ENCODE results near the gene VILL.

Gene VILL

DNA sequence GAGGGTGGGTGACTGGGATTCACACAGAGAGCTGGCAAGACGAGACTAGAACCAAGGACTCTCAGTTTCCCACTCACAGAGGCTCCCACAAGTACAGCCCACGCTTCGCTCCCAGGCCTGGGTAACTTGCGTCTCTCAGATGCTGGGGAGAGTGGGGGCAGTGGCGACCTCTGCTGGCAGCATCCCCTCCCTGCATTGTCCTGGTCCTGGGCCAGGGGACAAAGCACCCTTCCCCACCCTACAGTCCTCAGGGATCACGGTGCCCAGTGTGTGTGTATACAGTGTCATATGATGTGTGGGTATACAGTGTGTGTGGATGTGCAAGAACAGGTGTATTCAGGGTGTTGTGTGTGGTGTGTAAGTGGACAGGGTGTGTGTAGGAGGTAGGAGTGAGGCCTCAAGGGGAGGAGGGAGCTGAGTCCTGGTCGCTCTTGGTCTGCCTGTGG, 12.8 kb downstream of the VILL start:
- Histone ChIP-seq H4K5ac (ENCODE audit: low read length) (no peak overlapping the region), H3K23ac (ENCODE audit: low read length) (no peak overlapping the region), H3K9ac (ENCODE audit: low read length) (no peak overlapping the region), H4K8ac (ENCODE audit: low read depth, low read length) (no peak overlapping the region), H3K36me3 (ENCODE audit: control insufficient read depth, insufficient read depth, low read length) (no peaks in the 10 kb centered on the region), H3K4me3 (ENCODE audit: low read length) (no peak overlapping the region), H2BK15ac (replicated peaks; ENCODE audit: low read depth) (no peak overlapping the region), H2BK120ac (ENCODE audit: low read depth, low read length) (no peak overlapping the region), H3K4me2 (ENCODE audit: low read length) (no peak overlapping the region), H2BK5ac (ENCODE audit: low read length) (no peak overlapping the region), H3K4me1 (ENCODE audit: control insufficient read depth, low read depth, low read length) (peaks cover 2% of the 10 kb centered on the region), H3K79me2 (ENCODE audit: control insufficient read depth, insufficient read depth, low read length) (no peaks in the 10 kb centered on the region), H3K18ac (ENCODE audit: low read length) (no peak overlapping the region), H3K56ac (ENCODE audit: low read length) (no peak overlapping the region), H3K27me3 (ENCODE audit: insufficient read depth, low read length, poor library complexity) (no peaks in the 10 kb centered on the region), H2AK5ac (ENCODE audit: low read length) (no peak overlapping the region), H3K79me1 (ENCODE audit: low read length) (no peaks in the 10 kb centered on the region), H3K27ac (ENCODE audit: low read depth, low read length) (no peak overlapping the region), H3K4ac (ENCODE audit: low read depth, low read length) (no peak overlapping the region)
- WGBS (ENCODE audit: extremely low coverage, insufficient coverage, low lambda C conversion rate) = no CpG with 5 or more reads among the region's 7 CpGs
- peak; percentile 71 for DNase-seq

GRCh38 chr3:38003817-38004414, 13.3 kb downstream of the VILL start:
- Histone ChIP-seq H3K79me2 (ENCODE audit: control insufficient read depth, insufficient read depth, low read length) (no peaks in the 10 kb centered on the region), H3K4ac (ENCODE audit: low read depth, low read length) (no peak overlapping the region), H3K4me1 (ENCODE audit: control insufficient read depth, low read depth, low read length) (no peaks in the 10 kb centered on the region), H3K27me3 (ENCODE audit: insufficient read depth, low read length, poor library complexity) (no peaks in the 10 kb centered on the region), H3K56ac (ENCODE audit: low read length) (no peak overlapping the region), H2BK15ac (replicated peaks; ENCODE audit: low read depth) (no peak overlapping the region), H2AK5ac (ENCODE audit: low read length) (no peak overlapping the region), H4K8ac (ENCODE audit: low read depth, low read length) (no peak overlapping the region), H3K27ac (ENCODE audit: low read depth, low read length) (no peak overlapping the region), H2BK5ac (ENCODE audit: low read length) (no peak overlapping the region), H3K9ac (ENCODE audit: low read length) (no peak overlapping the region), H3K18ac (ENCODE audit: low read length) (no peak overlapping the region), H3K79me1 (ENCODE audit: low read length) (no peaks in the 10 kb centered on the region), H3K23ac (ENCODE audit: low read length) (no peak overlapping the region), H3K4me3 (ENCODE audit: low read length) (no peak overlapping the region), H2BK120ac (ENCODE audit: low read depth, low read length) (no peak overlapping the region), H4K5ac (ENCODE audit: low read length) (no peak overlapping the region), H3K4me2 (ENCODE audit: low read length) (no peak overlapping the region), H3K36me3 (ENCODE audit: control insufficient read depth, insufficient read depth, low read length) (no peaks in the 10 kb centered on the region)
- DNase-seq = no peak
- no CpG with 5 or more reads among the region's 11 CpGs for WGBS (ENCODE audit: extremely low coverage, insufficient coverage, low lambda C conversion rate)

DNA sequence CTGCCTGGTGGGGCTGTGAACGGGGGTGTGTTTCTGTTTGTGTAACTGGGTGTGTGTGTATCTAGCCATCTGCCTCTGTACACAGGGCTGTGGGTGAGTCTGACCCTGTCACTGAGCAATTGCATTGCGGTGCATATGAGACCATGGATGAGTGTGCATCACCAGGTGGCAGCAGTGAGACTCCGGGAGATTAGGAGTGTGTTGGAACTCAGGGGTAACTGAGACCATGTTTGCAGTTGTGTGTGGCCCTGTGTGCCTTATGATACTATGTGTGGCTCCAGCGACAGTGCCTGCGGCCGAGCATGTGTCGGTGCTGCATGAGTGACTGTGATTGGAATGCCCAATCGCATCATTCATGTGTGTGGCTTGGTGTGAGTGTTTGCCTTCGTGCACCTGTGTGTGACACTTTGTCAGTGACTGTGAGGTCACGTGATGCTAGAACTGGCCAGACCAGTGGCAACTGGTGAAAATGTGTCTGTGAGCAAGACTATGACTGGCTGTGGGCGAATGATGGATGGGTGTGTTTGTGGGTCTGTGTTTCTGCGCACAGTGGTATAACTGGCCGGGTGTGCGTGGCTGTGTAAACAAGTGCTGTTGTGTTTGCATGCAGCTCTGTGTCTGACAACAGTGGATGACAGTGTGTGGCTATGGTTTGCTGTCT, 14.0 kb downstream of the VILL start:
- no peak overlapping the region for H3K27ac ChIP-seq (ENCODE audit: low read depth, low read length)
- peak; percentile 63 for DNase-seq

DNA sequence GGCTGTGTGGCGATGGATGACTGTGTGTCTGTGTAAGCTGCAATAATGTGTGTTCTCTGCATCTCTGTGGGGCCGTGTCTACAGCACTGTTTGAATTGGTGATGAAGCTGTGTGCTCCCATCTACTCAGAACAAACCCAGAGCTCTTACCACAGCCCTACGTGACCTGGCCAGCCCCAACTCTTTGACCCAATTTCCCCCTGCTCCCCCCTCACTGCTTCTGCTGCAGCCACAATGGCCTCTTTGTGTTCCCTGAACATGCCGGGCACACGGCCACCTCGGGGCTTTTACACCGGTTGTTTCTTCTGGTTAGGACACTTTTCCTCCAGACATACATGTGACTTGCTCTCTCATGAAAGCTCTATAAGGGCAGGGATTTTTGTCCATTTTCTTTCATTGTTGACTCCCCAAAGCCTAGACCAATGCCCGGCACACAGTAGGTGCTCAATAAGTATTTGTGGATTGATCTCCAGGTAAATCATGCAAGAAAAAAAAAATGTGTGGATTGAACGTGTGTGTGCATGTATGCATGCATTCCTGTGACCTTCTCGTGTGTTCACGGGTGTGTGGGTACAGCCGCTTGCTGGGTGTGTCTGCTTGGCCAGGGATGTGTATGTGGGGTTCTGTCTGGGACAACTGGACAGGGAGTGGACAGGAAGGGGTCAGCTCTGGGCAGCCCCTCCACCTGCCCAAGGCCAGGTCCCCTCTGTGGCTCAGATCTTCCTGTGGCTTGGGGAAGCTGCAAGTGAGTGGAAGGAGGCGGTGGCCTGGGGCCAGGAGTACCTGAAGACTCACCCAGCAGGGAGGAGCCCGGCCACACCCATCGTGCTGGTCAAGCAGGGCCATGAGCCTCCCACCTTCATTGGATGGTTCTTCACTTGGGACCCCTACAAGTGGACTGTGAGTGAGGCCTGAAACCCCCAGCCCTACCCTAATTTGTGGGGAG, 14.8 kb downstream of the VILL start:
- DNase-seq = no peak
- H3K4me1 ChIP-seq (ENCODE audit: control insufficient read depth, low read depth, low read length) = no peaks in the 10 kb centered on the region
- H2AK5ac ChIP-seq (ENCODE audit: low read length) = no peak overlapping the region
- H4K8ac ChIP-seq (ENCODE audit: low read depth, low read length) = no peak overlapping the region
- no peak overlapping the region for H4K5ac ChIP-seq (ENCODE audit: low read length)
- H3K27me3 ChIP-seq (ENCODE audit: insufficient read depth, low read length, poor library complexity) = no peaks in the 10 kb centered on the region
- WGBS (ENCODE audit: extremely low coverage, insufficient coverage, low lambda C conversion rate) = no CpG with 5 or more reads among the region's 15 CpGs
- H3K4ac ChIP-seq (ENCODE audit: low read depth, low read length) = no peak overlapping the region
- H3K79me1 ChIP-seq (ENCODE audit: low read length) = no peaks in the 10 kb centered on the region
- no peak overlapping the region for H3K4me2 ChIP-seq (ENCODE audit: low read length)
- no peak overlapping the region for H3K4me3 ChIP-seq (ENCODE audit: low read length)
- no peaks in the 10 kb centered on the region for H3K36me3 ChIP-seq (ENCODE audit: control insufficient read depth, insufficient read depth, low read length)
- H3K9ac ChIP-seq (ENCODE audit: low read length) = no peak overlapping the region
- no peak overlapping the region for H3K56ac ChIP-seq (ENCODE audit: low read length)
- H3K18ac ChIP-seq (ENCODE audit: low read length) = no peak overlapping the region
- H2BK5ac ChIP-seq (ENCODE audit: low read length) = no peak overlapping the region
- no peak overlapping the region for H3K23ac ChIP-seq (ENCODE audit: low read length)
- no peak overlapping the region for H3K27ac ChIP-seq (ENCODE audit: low read depth, low read length)
- no peak overlapping the region for H2BK120ac ChIP-seq (ENCODE audit: low read depth, low read length)
- H2BK15ac ChIP-seq (replicated peaks; ENCODE audit: low read depth) = no peak overlapping the region
- H3K79me2 ChIP-seq (ENCODE audit: control insufficient read depth, insufficient read depth, low read length) = no peaks in the 10 kb centered on the region

More for the DNA sequence above, 14.0 kb downstream of the VILL start:
- Histone ChIP-seq H3K9ac (ENCODE audit: low read length) (no peak overlapping the region), H2BK120ac (ENCODE audit: low read depth, low read length) (no peak overlapping the region), H3K79me1 (ENCODE audit: low read length) (no peaks in the 10 kb centered on the region), H2BK15ac (replicated peaks; ENCODE audit: low read depth) (no peak overlapping the region), H2BK5ac (ENCODE audit: low read length) (no peak overlapping the region), H4K8ac (ENCODE audit: low read depth, low read length) (no peak overlapping the region), H3K23ac (ENCODE audit: low read length) (no peak overlapping the region), H3K4ac (ENCODE audit: low read depth, low read length) (no peak overlapping the region), H3K36me3 (ENCODE audit: control insufficient read depth, insufficient read depth, low read length) (no peaks in the 10 kb centered on the region), H3K79me2 (ENCODE audit: control insufficient read depth, insufficient read depth, low read length) (no peaks in the 10 kb centered on the region), H3K56ac (ENCODE audit: low read length) (no peak overlapping the region), H3K4me3 (ENCODE audit: low read length) (no peak overlapping the region), H3K4me2 (ENCODE audit: low read length) (no peak overlapping the region), H3K4me1 (ENCODE audit: control insufficient read depth, low read depth, low read length) (no peaks in the 10 kb centered on the region), H4K5ac (ENCODE audit: low read length) (no peak overlapping the region), H3K18ac (ENCODE audit: low read length) (no peak overlapping the region), H2AK5ac (ENCODE audit: low read length) (no peak overlapping the region), H3K27me3 (ENCODE audit: insufficient read depth, low read length, poor library complexity) (no peaks in the 10 kb centered on the region)
- no CpG with 5 or more reads among the region's 14 CpGs for WGBS (ENCODE audit: extremely low coverage, insufficient coverage, low lambda C conversion rate)

DNA sequence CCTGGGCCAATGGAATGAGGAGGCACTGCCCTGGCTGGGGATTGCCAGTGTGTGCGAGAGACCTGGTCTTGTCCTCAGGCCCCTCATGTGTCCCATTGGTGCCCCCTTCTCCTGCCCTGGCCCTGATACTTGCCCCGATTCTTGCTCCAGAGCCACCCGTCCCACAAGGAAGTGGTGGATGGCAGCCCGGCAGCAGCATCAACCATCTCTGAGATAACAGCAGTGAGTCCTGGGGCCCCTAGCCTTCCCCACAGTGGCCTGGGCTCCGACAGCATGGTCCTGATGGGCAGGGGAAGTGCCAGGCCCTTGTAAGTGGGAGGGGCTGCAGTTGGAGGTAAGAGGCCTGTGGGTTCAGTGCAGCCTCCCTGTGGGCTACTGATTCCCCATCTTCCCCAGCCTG, 15.4 kb downstream of the VILL start:
- no peak overlapping the region for H3K18ac ChIP-seq (ENCODE audit: low read length)
- H4K5ac ChIP-seq (ENCODE audit: low read length) = no peak overlapping the region
- no peaks in the 10 kb centered on the region for H3K36me3 ChIP-seq (ENCODE audit: control insufficient read depth, insufficient read depth, low read length)
- H3K56ac ChIP-seq (ENCODE audit: low read length) = no peak overlapping the region
- H3K4me3 ChIP-seq (ENCODE audit: low read length) = no peak overlapping the region
- no peak overlapping the region for H3K4me2 ChIP-seq (ENCODE audit: low read length)
- no peak overlapping the region for H2BK15ac ChIP-seq (replicated peaks; ENCODE audit: low read depth)
- H3K27me3 ChIP-seq (ENCODE audit: insufficient read depth, low read length, poor library complexity) = no peaks in the 10 kb centered on the region
- no peak overlapping the region for H2AK5ac ChIP-seq (ENCODE audit: low read length)
- no peak overlapping the region for H2BK5ac ChIP-seq (ENCODE audit: low read length)
- H3K79me1 ChIP-seq (ENCODE audit: low read length) = no peaks in the 10 kb centered on the region
- H3K9ac ChIP-seq (ENCODE audit: low read length) = no peak overlapping the region
- H4K8ac ChIP-seq (ENCODE audit: low read depth, low read length) = no peak overlapping the region
- H3K27ac ChIP-seq (ENCODE audit: low read depth, low read length) = no peak overlapping the region
- H3K4ac ChIP-seq (ENCODE audit: low read depth, low read length) = no peak overlapping the region
- H3K23ac ChIP-seq (ENCODE audit: low read length) = no peak overlapping the region
- DNase-seq = no peak
- no peaks in the 10 kb centered on the region for H3K79me2 ChIP-seq (ENCODE audit: control insufficient read depth, insufficient read depth, low read length)
- no peaks in the 10 kb centered on the region for H3K4me1 ChIP-seq (ENCODE audit: control insufficient read depth, low read depth, low read length)
- WGBS (ENCODE audit: extremely low coverage, insufficient coverage, low lambda C conversion rate) = no CpG with 5 or more reads among the region's 5 CpGs
- H2BK120ac ChIP-seq (ENCODE audit: low read depth, low read length) = no peak overlapping the region
